Peyer's patch (tissue), 4 donors: ENCODE data around the gene TMEM139.

Experiments used
- CTCF ChIP-seq, 6 experiments: fragments of 450-650 bp in 4 of 6; fragments of 200-600 bp in 2 of 6; sonication (generic) in 1 of 6; IDR thresholded peaks; one replicate each; pipeline ENCODE4 v1.5.1; 2017 to 2019; ENCODE audit warnings: antibody characterized with exemption in 6 of 6, mild to moderate bottlenecking in 3 of 6, moderate library complexity in 1 of 6
- POLR2A ChIP-seq, 2 donors: fragments of 450-650 bp; IDR thresholded peaks; one replicate each; pipeline ENCODE4 v1.5.1; 2017; ENCODE audit warnings: antibody characterized with exemption in 2 of 2, mild to moderate bottlenecking in 2 of 2, moderate library complexity in 2 of 2

GRCh38 chr7:143320620-143321019 is 35.9 kb downstream of the TMEM139 start:
- TF ChIP-seq POLR2A (IDR thresholded peaks at IDR 0.05) (no peak), CTCF (IDR thresholded peaks at IDR 0.05) (no peak)
